OCI-M1 (cell line): ENCODE measurements around the gene SH3BP1.
"Not testable (repeated sequence)": the region's sequence is repeated elsewhere in the genome, so short reads cannot be mapped to it uniquely, and the experiment has no call there.

Experiments used
- DNase-seq: peaks from one replicate; lab custom pipeline; 2025; lab: John Stamatoyannopoulos, UW

Gene SH3BP1

GRCh38 chr22:37639070-37639760 lies at the start of gene SH3BP1:
TSS of gene SH3BP1 (plus strand) at chr22:37639669. CDS start at chr22:37639788, 119 bp downstream.
- peak; percentile 39 for DNase-seq

- DNase-seq, result not testable (repeated sequence)
These were observed 48.4 kb upstream of the SH3BP1 start for GRCh38 chr22:37591081-37591480.

GRCh38 chr22:37591823-37592404 lies 47.6 kb upstream of the SH3BP1 start:
- no peak for DNase-seq

- DNase-seq, result no peak
These were observed 45.2 kb upstream of the SH3BP1 start for GRCh38 chr22:37594237-37594636.

GRCh38 chr22:37599153-37599552 lies 40.3 kb upstream of the SH3BP1 start:
- no peak for DNase-seq

GRCh38 chr22:37601203-37601539 lies 38.3 kb upstream of the SH3BP1 start:
- no peak for DNase-seq

GRCh38 chr22:37601540-37602442 lies 37.7 kb upstream of the SH3BP1 start:
- peak; percentile 89 for DNase-seq

- DNase-seq, result not testable (repeated sequence)
These were observed 36.8 kb upstream of the SH3BP1 start for GRCh38 chr22:37602546-37603277.

- no peak for DNase-seq
These were observed 35.4 kb upstream of the SH3BP1 start for GRCh38 chr22:37604074-37604473.

- peak; percentile 28 for DNase-seq
These were observed 34.6 kb upstream of the SH3BP1 start for GRCh38 chr22:37604875-37605274.

- DNase-seq, result peak; percentile 89
These were observed 32.2 kb upstream of the SH3BP1 start for GRCh38 chr22:37607010-37607934.

- DNase-seq, result no peak
These were observed 31.5 kb upstream of the SH3BP1 start for GRCh38 chr22:37607935-37608476.

- peak; percentile 98 for DNase-seq
These were observed 30.8 kb upstream of the SH3BP1 start, which contains the start of gene GGA1 for GRCh38 chr22:37608477-37609239. TSS of gene GGA1 (plus strand) at chr22:37608834. CDS start at chr22:37608861, 27 bp downstream.

GRCh38 chr22:37609240-37610152 lies 30.0 kb upstream of the SH3BP1 start:
- peak; percentile 75 for DNase-seq

GRCh38 chr22:37610153-37610475 lies 29.4 kb upstream of the SH3BP1 start:
- DNase-seq, result not testable (repeated sequence)

GRCh38 chr22:37610480-37611129 lies 28.9 kb upstream of the SH3BP1 start:
- peak; percentile 65 for DNase-seq

- DNase-seq, result no peak
These were observed 28.3 kb upstream of the SH3BP1 start for GRCh38 chr22:37611207-37611606.
